H9 (cell line): ENCODE data around the gene PDZD7. TPM values are rescaled to one million over a fixed set of nuclear protein-coding genes. Genes with fewer than 3 reads are reported as not detected.

Source experiments
- DNase-seq: peaks from one replicate; pipeline ENCODE4 v3.0.0-alpha.2; 2017
- H2AFZ ChIP-seq: one replicate; pipeline ENCODE4 v1.6.1; 2013; ENCODE audit warnings: mild to moderate bottlenecking, low read length, control low read depth, moderate library complexity
- H2AK5ac ChIP-seq: 2 replicates; pipeline ENCODE4 v1.6.1; 2013; ENCODE audit warnings: low read length, control low read depth, mixed read lengths; ENCODE audit not compliant: insufficient read length
- H2BK120ac ChIP-seq: one replicate; pipeline ENCODE4 v1.6.1; 2013; ENCODE audit warnings: low read depth, mild to moderate bottlenecking, low read length, control low read depth, inconsistent platforms; ENCODE audit not compliant: poor library complexity, severe bottlenecking
- H2BK12ac ChIP-seq: 2 replicates; pipeline ENCODE4 v1.6.1; 2013; ENCODE audit warnings: low read length, control low read depth, mixed read lengths, low read depth; ENCODE audit not compliant: insufficient read length
- H2BK15ac ChIP-seq: 2 replicates; pipeline ENCODE4 v1.6.1; 2013; ENCODE audit warnings: low read depth, low read length, control low read depth
- H2BK20ac ChIP-seq: one replicate; pipeline ENCODE4 v1.6.1; 2013; ENCODE audit warnings: low read depth, mild to moderate bottlenecking, low read length, control low read depth, inconsistent platforms; ENCODE audit not compliant: poor library complexity, severe bottlenecking
- H2BK5ac ChIP-seq: 2 replicates; pipeline ENCODE4 v1.6.1; 2013; ENCODE audit warnings: low read length, control low read depth, mixed read lengths; ENCODE audit not compliant: insufficient read length
- H3K14ac ChIP-seq: 2 replicates; pipeline ENCODE4 v1.6.1; 2013; ENCODE audit warnings: low read length, control low read depth; ENCODE audit not compliant: insufficient read depth
- H3K18ac ChIP-seq: 2 replicates; pipeline ENCODE4 v1.6.1; 2013; ENCODE audit warnings: low read depth, mild to moderate bottlenecking, mixed read lengths, low read length, control low read depth; ENCODE audit not compliant: insufficient read length
- H3K23ac ChIP-seq: 2 replicates; pipeline ENCODE4 v1.6.1; 2013; ENCODE audit warnings: low read length, control low read depth, mixed read lengths, low read depth; ENCODE audit not compliant: insufficient read length
- H3K23me2 ChIP-seq: 2 replicates; pipeline ENCODE4 v1.6.1; 2013; ENCODE audit warnings: low read depth, mild to moderate bottlenecking, mixed read lengths, low read length, control low read depth; ENCODE audit not compliant: insufficient read length, poor library complexity, severe bottlenecking
- H3K27ac ChIP-seq: 2 replicates; pipeline ENCODE4 v1.5.1; 2013; ENCODE audit warnings: low read length, control low read depth, mixed read lengths, low read depth; ENCODE audit not compliant: insufficient read length
- H3K27me3 ChIP-seq: 2 replicates; pipeline ENCODE4 v1.6.1; 2013; ENCODE audit warnings: low read length, control low read depth, inconsistent platforms; ENCODE audit not compliant: insufficient read depth
- H3K4ac ChIP-seq: 2 replicates; pipeline ENCODE4 v1.6.1; 2013; ENCODE audit warnings: low read depth, mild to moderate bottlenecking, control low read depth, inconsistent platforms, low read length, moderate library complexity
- H3K4me1 ChIP-seq: 2 replicates; pipeline ENCODE4 v1.6.1; 2013; ENCODE audit warnings: low read length, control low read depth, inconsistent platforms; ENCODE audit not compliant: insufficient read depth
- H3K4me2 ChIP-seq: 2 replicates; pipeline ENCODE4 v1.6.1; 2013; ENCODE audit warnings: low read length, control low read depth, mixed read lengths; ENCODE audit not compliant: insufficient read length, insufficient read depth
- H3K56ac ChIP-seq: 2 replicates; pipeline ENCODE4 v1.6.1; 2013; ENCODE audit warnings: low read depth, mild to moderate bottlenecking, mixed read lengths, low read length, control low read depth; ENCODE audit not compliant: insufficient read length
- H3K79me1 ChIP-seq: 2 replicates; pipeline ENCODE4 v1.6.1; 2013; ENCODE audit warnings: low read depth, mild to moderate bottlenecking, moderate library complexity, low read length, control low read depth, inconsistent platforms; ENCODE audit not compliant: insufficient read depth, poor library complexity, severe bottlenecking
- H3K79me2 ChIP-seq: 2 replicates; pipeline ENCODE4 v1.6.1; 2013; ENCODE audit warnings: low read length, control low read depth, inconsistent platforms; ENCODE audit not compliant: insufficient read depth
- H3K9ac ChIP-seq: 2 replicates; pipeline ENCODE4 v1.6.1; 2013; ENCODE audit warnings: low read length, control low read depth, mixed read lengths; ENCODE audit not compliant: insufficient read length; ENCODE audit errors: extremely low read depth
- H3K9me3 ChIP-seq: one replicate; pipeline ENCODE4 v1.6.1; 2013; ENCODE audit warnings: low read depth, low read length, inconsistent platforms; ENCODE audit not compliant: control insufficient read depth
- H3T11ph ChIP-seq: one replicate; pipeline ENCODE4 v1.6.1; 2013; ENCODE audit warnings: mild to moderate bottlenecking, low read length, control low read depth, inconsistent platforms
- H4K20me1 ChIP-seq: one replicate; pipeline ENCODE4 v1.6.1; 2013; ENCODE audit not compliant: control insufficient read depth, insufficient read length, insufficient read depth
- H4K5ac ChIP-seq: 2 replicates; pipeline ENCODE4 v1.6.1; 2013; ENCODE audit warnings: low read depth, mild to moderate bottlenecking, mixed read lengths, low read length, control low read depth; ENCODE audit not compliant: insufficient read length
- H4K8ac ChIP-seq: replicated peaks from 2 replicates; pipeline ENCODE4 v1.6.1; 2013; ENCODE audit warnings: low read length, control low read depth, mixed read lengths, low read depth; ENCODE audit not compliant: insufficient read length
- H4K91ac ChIP-seq: 2 replicates; pipeline ENCODE4 v1.6.1; 2013; ENCODE audit warnings: low read depth, mild to moderate bottlenecking, moderate library complexity, mixed read lengths, low read length, control low read depth; ENCODE audit not compliant: insufficient read length
- H3K27ac Mint-ChIP-seq, 3 experiments: 2 replicates in 2 of 3; 3 replicates in 1 of 3; pipeline ENCODE4 v1.8.0; 2020 to 2021; ENCODE audit warnings: mixed read lengths in 3 of 3, mild to moderate bottlenecking in 1 of 3, moderate library complexity in 1 of 3
- H3K27me3 Mint-ChIP-seq: 2 replicates; pipeline ENCODE4 v1.8.0; 2021; ENCODE audit warnings: low read depth, mild to moderate bottlenecking, moderate library complexity, mixed read lengths
- H3K36me3 Mint-ChIP-seq, 3 experiments: 2 replicates in 2 of 3; 3 replicates in 1 of 3; pipeline ENCODE4 v1.8.0; 2020 to 2021; ENCODE audit warnings: low read depth in 3 of 3, mixed read lengths in 3 of 3; ENCODE audit not compliant: insufficient read depth in 1 of 3
- H3K4me1 Mint-ChIP-seq, 2 experiments: 2 replicates each; pipeline ENCODE4 v1.8.0; 2020; ENCODE audit warnings: mixed read lengths in 2 of 2
- H3K4me3 Mint-ChIP-seq, 2 experiments: 2 replicates in 1 of 2; 3 replicates in 1 of 2; pipeline ENCODE4 v1.8.0; 2020 to 2021; ENCODE audit warnings: mild to moderate bottlenecking in 2 of 2, mixed read lengths in 2 of 2, moderate library complexity in 1 of 2
- H3K9me3 Mint-ChIP-seq, 2 experiments: 2 replicates in 1 of 2; 3 replicates in 1 of 2; pipeline ENCODE4 v1.8.0; 2020; ENCODE audit warnings: mild to moderate bottlenecking in 2 of 2, mixed read lengths in 2 of 2, moderate library complexity in 1 of 2
- WGBS: extraction: QIAGEN DNeasy Blood & Tissue Kit; methylation state at CpG from one replicate; pipeline ENCODE4 v1.1.7; 2013; ENCODE audit warnings: missing lambda C conversion rate, low lambda C conversion rate, mixed read lengths; ENCODE audit not compliant: insufficient read length; ENCODE audit errors: extremely low coverage; 5-methylcytosine and 5-hydroxymethylcytosine counted together
- total RNA-seq: library from RNA; stranded (reverse); gene quantifications from 2 replicates; pipeline ENCODE4 v1.2.1, GENCODE V29; 2021
- TF ChIP-seq, protein P1 (sequence below): fragments of 200-600 bp; sonication (generic); conservative IDR thresholded peaks from 3 replicates; pipeline ENCODE4 v1.8.0; 2021; ENCODE audit warnings: antibody characterized with exemption, mild to moderate bottlenecking

Gene PDZD7
- total RNA-seq, 1 experiment from 2014 or later: 2.0 TPM

DNA sequence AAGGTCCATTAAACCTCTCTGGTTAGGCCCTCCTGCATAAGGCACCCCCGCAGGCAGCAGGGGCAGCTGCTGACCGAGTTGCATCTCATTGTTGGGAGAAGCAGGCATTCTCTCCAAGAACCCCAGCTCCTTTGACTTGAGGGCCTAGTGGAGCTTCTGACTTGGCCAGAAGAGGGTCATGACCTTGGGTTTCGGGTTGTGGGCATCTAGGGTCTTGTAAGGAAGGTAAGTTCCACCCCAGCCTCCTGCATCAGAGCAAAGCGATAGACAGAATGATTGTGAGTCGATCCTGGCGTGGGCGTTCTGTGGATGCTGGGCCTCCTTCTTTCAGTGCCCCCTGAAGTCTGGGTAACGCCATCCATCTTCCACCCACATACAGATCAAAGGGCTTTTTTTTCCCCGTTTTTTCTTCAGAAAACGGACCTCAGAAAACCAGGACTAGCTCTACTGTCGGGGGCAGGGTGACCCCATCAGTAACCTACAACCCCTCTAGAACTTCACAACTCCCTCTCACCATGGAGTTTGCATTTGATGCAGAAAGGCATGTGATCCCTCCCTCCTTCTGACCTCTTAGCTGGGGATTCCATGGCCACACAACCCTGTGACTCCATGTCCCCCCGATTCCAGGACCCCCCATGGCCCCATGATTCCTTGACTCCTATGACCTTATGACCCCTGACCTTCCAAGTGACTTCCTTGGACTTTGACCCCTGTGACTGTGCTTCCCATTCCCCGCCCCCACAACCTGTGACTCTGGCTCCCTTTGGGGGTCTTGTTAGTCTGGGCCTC is 58.6 kb downstream of the PDZD7 start:
- Histone ChIP-seq H2AK5ac (no peak overlapping the region), H3K14ac (no peak overlapping the region), H3K79me2 (no peaks in the 10 kb centered on the region), H2BK120ac (no peak overlapping the region), H3T11ph (no peak overlapping the region), H3K27me3 (no peaks in the 10 kb centered on the region), H3K23ac (no peak overlapping the region), H3K4me1 (no peaks in the 10 kb centered on the region), H3K23me2 (peaks cover 12% of the 10 kb centered on the region), H2BK12ac (no peak overlapping the region), H4K8ac (no peak overlapping the region), H3K9ac (no peak overlapping the region), H2BK15ac (no peak overlapping the region), H2BK20ac (no peak overlapping the region), H4K5ac (no peak overlapping the region), H2BK5ac (no peak overlapping the region), H3K79me1 (no peaks in the 10 kb centered on the region), H2AFZ (no peak overlapping the region), H3K4ac (no peak overlapping the region), H3K9me3 (no peaks in the 10 kb centered on the region), H3K27ac (no peak overlapping the region), H4K20me1 (no peaks in the 10 kb centered on the region), H3K56ac (no peak overlapping the region), H3K18ac (no peak overlapping the region), H4K91ac (no peak overlapping the region), H3K4me2 (no peak overlapping the region)
- Mint-ChIP-seq H3K9me3 (no peaks in the 10 kb centered on the region; a peak in 2 of 5 replicates), H3K36me3 (peaks cover 0 to 2% (median 0%) of the 10 kb centered on the region in 3 experiments; a peak in 3 of 7 replicates), H3K4me1 (peaks cover 32 to 34% of the 10 kb centered on the region in 2 experiments), H3K27ac (no peak overlapping the region; a peak in 3 of 7 replicates), H3K4me3 (no peak overlapping the region; a peak in 1 of 5 replicates), H3K27me3 (peaks cover 7% of the 10 kb centered on the region)
- no CpG with 5 or more reads among the region's 13 CpGs for WGBS
- no peak for DNase-seq
- TF ChIP-seq, protein P1, sequence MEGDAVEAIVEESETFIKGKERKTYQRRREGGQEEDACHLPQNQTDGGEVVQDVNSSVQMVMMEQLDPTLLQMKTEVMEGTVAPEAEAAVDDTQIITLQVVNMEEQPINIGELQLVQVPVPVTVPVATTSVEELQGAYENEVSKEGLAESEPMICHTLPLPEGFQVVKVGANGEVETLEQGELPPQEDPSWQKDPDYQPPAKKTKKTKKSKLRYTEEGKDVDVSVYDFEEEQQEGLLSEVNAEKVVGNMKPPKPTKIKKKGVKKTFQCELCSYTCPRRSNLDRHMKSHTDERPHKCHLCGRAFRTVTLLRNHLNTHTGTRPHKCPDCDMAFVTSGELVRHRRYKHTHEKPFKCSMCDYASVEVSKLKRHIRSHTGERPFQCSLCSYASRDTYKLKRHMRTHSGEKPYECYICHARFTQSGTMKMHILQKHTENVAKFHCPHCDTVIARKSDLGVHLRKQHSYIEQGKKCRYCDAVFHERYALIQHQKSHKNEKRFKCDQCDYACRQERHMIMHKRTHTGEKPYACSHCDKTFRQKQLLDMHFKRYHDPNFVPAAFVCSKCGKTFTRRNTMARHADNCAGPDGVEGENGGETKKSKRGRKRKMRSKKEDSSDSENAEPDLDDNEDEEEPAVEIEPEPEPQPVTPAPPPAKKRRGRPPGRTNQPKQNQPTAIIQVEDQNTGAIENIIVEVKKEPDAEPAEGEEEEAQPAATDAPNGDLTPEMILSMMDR: no peak
